ENCODE measurements around the gene APLF. TPM values are rescaled to one million over a fixed set of nuclear protein-coding genes. Genes with fewer than 3 reads are reported as not detected.

The APLF gene
- total and polyA plus RNA-seq, 4 donors, result 0.18 to 3.8 (median 1.0) TPM

GRCh38 chr2:68594041-68594440 is 126.7 kb downstream of the APLF start (continued):
- TF ChIP-seq, protein P1, sequence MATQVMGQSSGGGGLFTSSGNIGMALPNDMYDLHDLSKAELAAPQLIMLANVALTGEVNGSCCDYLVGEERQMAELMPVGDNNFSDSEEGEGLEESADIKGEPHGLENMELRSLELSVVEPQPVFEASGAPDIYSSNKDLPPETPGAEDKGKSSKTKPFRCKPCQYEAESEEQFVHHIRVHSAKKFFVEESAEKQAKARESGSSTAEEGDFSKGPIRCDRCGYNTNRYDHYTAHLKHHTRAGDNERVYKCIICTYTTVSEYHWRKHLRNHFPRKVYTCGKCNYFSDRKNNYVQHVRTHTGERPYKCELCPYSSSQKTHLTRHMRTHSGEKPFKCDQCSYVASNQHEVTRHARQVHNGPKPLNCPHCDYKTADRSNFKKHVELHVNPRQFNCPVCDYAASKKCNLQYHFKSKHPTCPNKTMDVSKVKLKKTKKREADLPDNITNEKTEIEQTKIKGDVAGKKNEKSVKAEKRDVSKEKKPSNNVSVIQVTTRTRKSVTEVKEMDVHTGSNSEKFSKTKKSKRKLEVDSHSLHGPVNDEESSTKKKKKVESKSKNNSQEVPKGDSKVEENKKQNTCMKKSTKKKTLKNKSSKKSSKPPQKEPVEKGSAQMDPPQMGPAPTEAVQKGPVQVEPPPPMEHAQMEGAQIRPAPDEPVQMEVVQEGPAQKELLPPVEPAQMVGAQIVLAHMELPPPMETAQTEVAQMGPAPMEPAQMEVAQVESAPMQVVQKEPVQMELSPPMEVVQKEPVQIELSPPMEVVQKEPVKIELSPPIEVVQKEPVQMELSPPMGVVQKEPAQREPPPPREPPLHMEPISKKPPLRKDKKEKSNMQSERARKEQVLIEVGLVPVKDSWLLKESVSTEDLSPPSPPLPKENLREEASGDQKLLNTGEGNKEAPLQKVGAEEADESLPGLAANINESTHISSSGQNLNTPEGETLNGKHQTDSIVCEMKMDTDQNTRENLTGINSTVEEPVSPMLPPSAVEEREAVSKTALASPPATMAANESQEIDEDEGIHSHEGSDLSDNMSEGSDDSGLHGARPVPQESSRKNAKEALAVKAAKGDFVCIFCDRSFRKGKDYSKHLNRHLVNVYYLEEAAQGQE (IDR thresholded peaks at IDR 0.05), result no peak
- no peak for TF ChIP-seq HNF4G (IDR thresholded peaks at IDR 0.05)
- no peak for TF ChIP-seq RAD21 (IDR thresholded peaks at IDR 0.05)
- no peak for TF ChIP-seq ZBTB33 (IDR thresholded peaks at IDR 0.05)

DNA sequence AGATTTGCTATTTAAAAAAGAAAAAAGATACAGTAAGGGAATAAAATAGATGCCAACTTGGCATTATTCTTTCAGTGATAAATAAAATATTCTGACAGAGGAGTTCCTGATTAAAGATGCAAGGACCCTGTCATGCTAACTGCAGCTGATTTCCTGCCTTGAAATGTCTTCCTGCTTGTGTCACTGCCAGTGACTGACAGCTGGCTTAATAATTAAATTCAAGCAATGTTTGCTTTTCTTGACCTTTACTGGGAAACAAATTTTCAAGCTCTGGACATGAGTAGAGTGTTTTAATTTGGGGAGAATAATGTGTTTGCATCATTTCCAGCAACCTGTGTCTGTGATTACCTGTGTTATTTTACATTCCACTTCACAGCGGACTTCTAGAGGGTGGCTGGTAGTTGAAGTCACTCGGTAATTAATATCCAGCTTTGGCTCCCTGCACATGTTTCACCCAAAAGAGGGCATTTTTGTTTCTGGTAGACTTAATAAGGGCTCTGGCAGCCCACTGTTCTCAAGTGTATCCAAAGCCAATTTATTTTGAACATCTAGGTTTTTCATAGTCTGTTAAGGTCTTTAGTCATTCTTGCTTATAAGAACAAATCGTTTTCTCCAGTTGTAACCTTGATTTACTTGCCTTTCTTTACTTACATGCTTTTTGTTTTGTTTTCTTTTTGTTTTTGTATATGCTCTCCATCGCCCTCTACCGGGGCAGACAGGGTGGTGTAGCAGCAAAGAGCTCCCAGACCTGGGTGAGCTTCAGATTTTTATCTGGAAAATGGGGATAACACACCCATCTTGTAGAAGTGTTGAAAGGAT is 127.5 kb downstream of the APLF start:
- no peaks in the 10 kb centered on the region for H3K36me3 ChIP-seq (ENCODE audit: control insufficient read depth in 4 of 4, insufficient read depth in 3 of 4, low read depth in 1 of 4, low read length in 3 of 4)
- H3K9me3 ChIP-seq (ENCODE audit: control insufficient read depth in 4 of 4, low read length in 3 of 4), result no peaks in the 10 kb centered on the region
- H3K4me3 ChIP-seq (ENCODE audit: low read depth in 1 of 3, low read length in 3 of 3), result peak overlapping the region in 2 of 3 donors; percentile 41 to 45
- DNase-seq (ENCODE audit: low spot score), result peak; percentile 58
- peak overlapping the region in 1 of 2 donors; percentile 88 for H3K9ac ChIP-seq (ENCODE audit: low read depth in 1 of 2, low read length in 2 of 2)
- H3K27ac ChIP-seq (ENCODE audit: low read depth in 1 of 2, low read length in 2 of 2), result peak overlapping the region; percentile 84 to 97
- 9% methylated on average over 5 of the region's 5 CpGs for WGBS
- H3K4me1 ChIP-seq (ENCODE audit: control insufficient read depth in 4 of 4, insufficient read depth in 4 of 4, low read length in 3 of 4), result peaks cover 0 to 12% (median 4%) of the 10 kb centered on the region in 4 donors
- no peak for TF ChIP-seq ATF3 (IDR thresholded peaks at IDR 0.05)
- TF ChIP-seq ZBTB33 (IDR thresholded peaks at IDR 0.05), result no peak
- TF ChIP-seq, protein P1 (IDR thresholded peaks at IDR 0.05), result peak; percentile 34
- peak; percentile 75 to 77 for TF ChIP-seq RAD21 (IDR thresholded peaks at IDR 0.05)
- peak; percentile 85 for TF ChIP-seq CTCF (IDR thresholded peaks at IDR 0.05; ENCODE audit: low read depth, low read length, missing input control)
- TF ChIP-seq YY1 (IDR thresholded peaks at IDR 0.05), result peak; percentile 92
- TF ChIP-seq NR2F2 (IDR thresholded peaks at IDR 0.05), result peak; percentile 33
- peak in 1 of 2 donors; percentile 61 for TF ChIP-seq RXRA (IDR thresholded peaks at IDR 0.05)
- no peak for TF ChIP-seq EGR1 (IDR thresholded peaks at IDR 0.05; ENCODE audit: low read depth in 2 of 2)
- peak; percentile 14 to 38 for TF ChIP-seq HNF4A (conservative IDR thresholded peaks at IDR 0.05)
- peak; percentile 34 for TF ChIP-seq TAF1 (conservative IDR thresholded peaks at IDR 0.05)
- no peak for TF ChIP-seq HNF4G (IDR thresholded peaks at IDR 0.05)
- TF ChIP-seq FOXA2 (IDR thresholded peaks at IDR 0.05), result peak; percentile 25
- TF ChIP-seq JUND (IDR thresholded peaks at IDR 0.05), result peak in 1 of 2 donors; percentile 20
- peak; percentile 20 to 28 for TF ChIP-seq GABPA (IDR thresholded peaks at IDR 0.05 in 1 of 2, conservative IDR thresholded peaks at IDR 0.05 in 1 of 2)
- TF ChIP-seq FOXA1 (IDR thresholded peaks at IDR 0.05), result peak; percentile 62
- peak; percentile 29 for TF ChIP-seq MAX (IDR thresholded peaks at IDR 0.05)
- TF ChIP-seq SP1 (IDR thresholded peaks at IDR 0.05), result peak; percentile 68
- no peaks in the 10 kb centered on the region for H3K27me3 ChIP-seq (ENCODE audit: control insufficient read depth in 4 of 4, insufficient read depth in 4 of 4, low read length in 3 of 4)

Measured in liver (tissue), 9 donors.